H1 (cell line): ENCODE data around the gene MRTFB. TPM values are rescaled to one million over a fixed set of nuclear protein-coding genes. Genes with fewer than 3 reads are reported as not detected.

Source experiments
- CHD7 ChIP-seq: fragments of 300-600 bp; sonication (generic); IDR thresholded peaks from 2 replicates; pipeline ENCODE4 v1.7.1; 2012; ENCODE audit warnings: low read length, moderate library complexity, mild to moderate bottlenecking, inconsistent platforms; ENCODE audit not compliant: insufficient replicate concordance
- EZH2 ChIP-seq: fragments of 200-600 bp; sonication (generic); IDR thresholded peaks from 2 replicates; pipeline ENCODE4 v1.7.1; 2012; ENCODE audit warnings: low read depth, mild to moderate bottlenecking, moderate library complexity, low read length, inconsistent platforms; ENCODE audit not compliant: severe bottlenecking
- RXRA ChIP-seq: IDR thresholded peaks from 2 replicates; pipeline ENCODE4 v1.6.1; 2011; ENCODE audit warnings: low read depth, mild to moderate bottlenecking, low read length, moderate library complexity; ENCODE audit not compliant: insufficient read depth
- SP1 ChIP-seq: IDR thresholded peaks from 2 replicates; pipeline ENCODE4 v1.6.1; 2011; ENCODE audit warnings: low read depth, low read length
- SP2 ChIP-seq: IDR thresholded peaks from 2 replicates; pipeline ENCODE4 v1.6.1; 2012; ENCODE audit warnings: mild to moderate bottlenecking, low read length, inconsistent platforms
- SP4 ChIP-seq: IDR thresholded peaks from 2 replicates; pipeline ENCODE4 v1.6.1; 2012; ENCODE audit warnings: low read length, inconsistent platforms
- TEAD4 ChIP-seq: IDR thresholded peaks from 2 replicates; pipeline ENCODE4 v1.6.1; 2012; ENCODE audit warnings: low read depth, low read length, inconsistent platforms, mixed read lengths
- polyA plus RNA-seq, 7 experiments: library from polyadenylated mRNA; depleted of rRNA in 3 of 7; stranded (reverse) in 5 of 7; unstranded in 2 of 7; fragments of >200 nt in 5 of 7; fragments of 200-250 nt in 2 of 7; gene quantifications; 1 replicate in 5 of 7; 2 replicates in 1 of 7; 4 replicates in 1 of 7; pipeline versions ENCODE4 v1.2.1 to v1.2.3, GENCODE V29; 2011 to 2013; ENCODE audit warnings: missing spikeins in 2 of 7, mixed read lengths in 2 of 7
- total RNA-seq: library from RNA; stranded (reverse); fragmentation: NEBNext Ultra II Directional; extraction: Animal tissue kit (Norgen Biotek cat#: 25700); gene quantifications from 2 replicates; pipeline ENCODE4 v1.2.1, GENCODE V29; 2021
- TF ChIP-seq, protein P1 (sequence below): IDR thresholded peaks from 2 replicates; pipeline ENCODE4 v1.6.1; 2011; ENCODE audit warnings: low read depth, mild to moderate bottlenecking, low read length; ENCODE audit not compliant: insufficient read depth

The MRTFB gene
- total and polyA plus RNA-seq, 2 of the 8 experiments (the other 6 are each of a cell fraction or from before 2014, with no cell fraction given): 13.5 to 34.9 TPM

GRCh38 chr16:14182999-14183398 is 111.9 kb downstream of the MRTFB start (continued):
- no peak for TF ChIP-seq CHD7
- TF ChIP-seq TEAD4: no peak
- no peak for TF ChIP-seq RXRA
- no peak for TF ChIP-seq EZH2
- TF ChIP-seq, protein P1, sequence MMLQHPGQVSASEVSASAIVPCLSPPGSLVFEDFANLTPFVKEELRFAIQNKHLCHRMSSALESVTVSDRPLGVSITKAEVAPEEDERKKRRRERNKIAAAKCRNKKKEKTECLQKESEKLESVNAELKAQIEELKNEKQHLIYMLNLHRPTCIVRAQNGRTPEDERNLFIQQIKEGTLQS: no peak
- TF ChIP-seq SP1: no peak
- no peak for TF ChIP-seq SP2
- TF ChIP-seq SP4: no peak
